ENCODE data around the gene UBE2L6. TPM values are rescaled to one million over a fixed set of nuclear protein-coding genes. Genes with fewer than 3 reads are reported as not detected.
A peak's percentile ranks its signal among the peaks of the same experiment; 100 is the strongest.

The UBE2L6 gene
- total and polyA plus RNA-seq, 2 donors (not counting 1 experiment from before 2014, with no cell fraction given): 63.5 to 70.7 TPM

DNA sequence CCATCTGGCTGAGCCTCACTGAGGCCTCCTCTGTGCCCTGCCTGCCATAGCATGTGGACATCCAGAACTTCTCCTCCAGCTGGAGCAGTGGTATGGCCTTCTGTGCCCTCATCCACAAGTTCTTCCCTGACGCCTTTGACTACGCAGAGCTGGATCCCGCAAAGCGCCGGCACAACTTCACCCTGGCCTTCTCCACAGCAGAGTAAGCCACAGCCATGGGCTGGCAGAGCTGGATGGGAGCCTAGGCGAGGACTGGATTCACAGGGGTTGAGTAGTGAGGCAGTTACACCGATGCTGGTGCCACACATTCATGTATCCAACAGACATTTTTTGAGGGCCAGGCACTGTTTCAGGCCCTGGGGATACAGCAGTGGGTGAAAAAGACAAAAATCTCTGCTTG, 21.0 kb downstream of the UBE2L6 start:
- Histone ChIP-seq H3K79me2 (ENCODE audit: control insufficient read depth, insufficient read depth, low read length) (no peaks in the 10 kb centered on the region), H3K4me1 (ENCODE audit: control insufficient read depth in 2 of 2, insufficient read depth in 2 of 2, low read length in 2 of 2) (peaks cover 11 to 16% of the 10 kb centered on the region in 2 donors), H3K4me3 (ENCODE audit: control extremely low read depth in 1 of 5, extremely low read depth in 1 of 5, insufficient read depth in 1 of 5, low read depth in 2 of 5, low read length in 4 of 5) (no peak overlapping the region), H2AFZ (ENCODE audit: insufficient read depth, low read depth, low read length, poor library complexity, severe bottlenecking) (no peak overlapping the region), H3K27ac (ENCODE audit: low read length in 2 of 2) (peak overlapping the region in 1 of 2 donors; percentile 83), H3K9me3 (ENCODE audit: control extremely low read depth in 1 of 3, control insufficient read depth in 2 of 3, insufficient read depth in 1 of 3, low read length in 2 of 3) (no peaks in the 10 kb centered on the region), H3K9ac (ENCODE audit: low read length) (no peak overlapping the region), H3K27me3 (replicated peaks in 1 of 4; ENCODE audit: control extremely low read depth in 1 of 4, control insufficient read depth in 3 of 4, insufficient read depth in 4 of 4, low read length in 3 of 4) (no peaks in the 10 kb centered on the region), H3K4me2 (replicated peaks; ENCODE audit: low read depth, low read length, poor library complexity, severe bottlenecking) (no peak overlapping the region), H4K20me1 (ENCODE audit: control insufficient read depth, insufficient read depth, low read length, poor library complexity, severe bottlenecking) (no peaks in the 10 kb centered on the region), H3K36me3 (replicated peaks in 1 of 2; ENCODE audit: control extremely low read depth in 1 of 2, control insufficient read depth in 1 of 2, extremely low read depth in 1 of 2, insufficient read depth in 2 of 2, low read length in 1 of 2) (peaks cover 0 to 20% of the 10 kb centered on the region in 2 experiments)
- Mint-ChIP-seq H3K9me3 (ENCODE audit: insufficient read depth) (no peaks in the 10 kb centered on the region), H3K4me3 (no peak overlapping the region), H3K27ac (peak overlapping the region; percentile 20), H3K4me1 (peaks cover 15% of the 10 kb centered on the region), H3K27me3 (no peaks in the 10 kb centered on the region)
- no peak for ATAC-seq (ENCODE audit: low read depth)
- 92% methylated on average over 2 of the region's 7 CpGs for WGBS (ENCODE audit: insufficient coverage)
- ChIA-PET CTCF (interaction anchor here (1.0 to 2.5 kb wide), 5 partner anchors 19 to 254 kb away, joined by 3 to 16 read pairs (median 7); partner anchors contain the start of gene UBE2L6), POLR2A (no interaction called here)
- no peak for DNase-seq
- intact Hi-C loops (cut with micrococcal nuclease): no loop called here
- TF ChIP-seq CTCF (IDR thresholded peaks at IDR 0.05) (no peak), EZH2 (IDR thresholded peaks at IDR 0.05; ENCODE audit: borderline replicate concordance, insufficient read depth, low read depth, low read length, poor library complexity, severe bottlenecking) (no peak)

DNA sequence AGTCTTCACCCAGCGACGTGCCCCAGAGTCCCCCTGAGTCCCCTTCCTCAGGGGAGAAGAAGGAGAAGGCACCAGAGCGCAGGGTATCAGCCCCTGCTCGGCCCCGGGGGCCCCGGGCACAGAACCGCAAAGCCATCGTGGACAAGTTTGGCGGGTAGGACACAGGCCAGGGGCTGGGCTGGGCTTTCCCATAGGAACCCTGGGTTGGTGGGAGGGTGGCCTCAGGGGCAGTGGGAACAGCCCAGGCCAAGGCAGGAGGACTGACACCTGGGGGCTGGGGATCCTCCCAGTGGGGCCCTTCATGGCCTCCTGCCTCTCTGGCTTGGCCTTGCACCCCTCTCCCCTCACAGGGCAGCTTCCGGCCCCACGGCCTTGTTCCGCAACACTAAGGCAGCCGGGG, 21.6 kb downstream of the UBE2L6 start:
- DNase-seq (no peak), ATAC-seq (ENCODE audit: low read depth) (no peak)
- Mint-ChIP-seq H3K4me1 (peaks cover 15% of the 10 kb centered on the region), H3K27ac (no peak overlapping the region), H3K4me3 (no peak overlapping the region), H3K27me3 (no peaks in the 10 kb centered on the region), H3K9me3 (ENCODE audit: insufficient read depth) (no peaks in the 10 kb centered on the region)
- WGBS (ENCODE audit: insufficient coverage): 97% methylated on average over 9 of the region's 13 CpGs
- Histone ChIP-seq H3K4me1 (ENCODE audit: control insufficient read depth in 2 of 2, insufficient read depth in 2 of 2, low read length in 2 of 2) (peaks cover 11 to 16% of the 10 kb centered on the region in 2 donors), H3K4me2 (replicated peaks; ENCODE audit: low read depth, low read length, poor library complexity, severe bottlenecking) (no peak overlapping the region), H3K9me3 (ENCODE audit: control extremely low read depth in 1 of 3, control insufficient read depth in 2 of 3, insufficient read depth in 1 of 3, low read length in 2 of 3) (no peaks in the 10 kb centered on the region), H3K79me2 (ENCODE audit: control insufficient read depth, insufficient read depth, low read length) (no peaks in the 10 kb centered on the region), H3K36me3 (replicated peaks in 1 of 2; ENCODE audit: control extremely low read depth in 1 of 2, control insufficient read depth in 1 of 2, extremely low read depth in 1 of 2, insufficient read depth in 2 of 2, low read length in 1 of 2) (peaks cover 0 to 17% of the 10 kb centered on the region in 2 experiments), H3K27me3 (replicated peaks in 1 of 4; ENCODE audit: control extremely low read depth in 1 of 4, control insufficient read depth in 3 of 4, insufficient read depth in 4 of 4, low read length in 3 of 4) (no peaks in the 10 kb centered on the region), H3K4me3 (ENCODE audit: control extremely low read depth in 1 of 5, extremely low read depth in 1 of 5, insufficient read depth in 1 of 5, low read depth in 2 of 5, low read length in 4 of 5) (no peak overlapping the region), H3K9ac (ENCODE audit: low read length) (no peak overlapping the region), H3K27ac (ENCODE audit: low read length in 2 of 2) (no peak overlapping the region), H2AFZ (ENCODE audit: insufficient read depth, low read depth, low read length, poor library complexity, severe bottlenecking) (no peak overlapping the region), H4K20me1 (ENCODE audit: control insufficient read depth, insufficient read depth, low read length, poor library complexity, severe bottlenecking) (no peaks in the 10 kb centered on the region)
- TF ChIP-seq CTCF (IDR thresholded peaks at IDR 0.05) (no peak), EZH2 (IDR thresholded peaks at IDR 0.05; ENCODE audit: borderline replicate concordance, insufficient read depth, low read depth, low read length, poor library complexity, severe bottlenecking) (no peak)
- intact Hi-C loops (cut with micrococcal nuclease): no loop called here
- CTCF ChIA-PET: interaction anchor here (1.6 kb wide), 1 partner anchor 255 kb away, joined by 3 read pairs; no protein-coding TSS in a partner anchor
- POLR2A ChIA-PET: no interaction called here

Data from B cell (primary cell).